GM12801 (cell line): Measurements from ENCODE around the gene C3orf22.

Experiments used
- TF ChIP-seq, protein P1 (sequence below): IDR thresholded peaks from one replicate; pipeline ENCODE4 v1.5.1; 2011; ENCODE audit warnings: control low read depth; ENCODE audit not compliant: insufficient read length; ENCODE audit errors: extremely low read depth

Gene C3orf22

DNA sequence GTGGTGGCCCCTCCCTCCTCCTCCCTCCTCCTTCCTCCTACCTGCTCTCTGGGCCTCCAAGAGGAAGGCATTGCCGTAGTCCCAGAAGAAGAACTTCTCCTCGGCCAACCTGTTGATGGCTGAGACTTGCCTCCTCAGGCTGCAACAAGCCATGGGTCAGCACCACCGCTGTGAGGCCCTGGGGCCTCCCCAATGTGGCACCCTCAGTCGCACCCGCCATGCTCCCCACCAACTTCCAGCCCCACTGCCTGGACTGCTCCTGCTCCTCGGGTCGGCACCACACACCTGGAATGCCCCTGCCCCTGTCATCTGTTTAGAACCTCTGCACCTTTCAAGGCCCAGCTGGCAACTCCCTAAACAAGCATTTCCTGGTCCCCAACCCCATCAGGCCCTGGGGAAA, 58.7 kb downstream of the C3orf22 start:
- TF ChIP-seq, protein P1, sequence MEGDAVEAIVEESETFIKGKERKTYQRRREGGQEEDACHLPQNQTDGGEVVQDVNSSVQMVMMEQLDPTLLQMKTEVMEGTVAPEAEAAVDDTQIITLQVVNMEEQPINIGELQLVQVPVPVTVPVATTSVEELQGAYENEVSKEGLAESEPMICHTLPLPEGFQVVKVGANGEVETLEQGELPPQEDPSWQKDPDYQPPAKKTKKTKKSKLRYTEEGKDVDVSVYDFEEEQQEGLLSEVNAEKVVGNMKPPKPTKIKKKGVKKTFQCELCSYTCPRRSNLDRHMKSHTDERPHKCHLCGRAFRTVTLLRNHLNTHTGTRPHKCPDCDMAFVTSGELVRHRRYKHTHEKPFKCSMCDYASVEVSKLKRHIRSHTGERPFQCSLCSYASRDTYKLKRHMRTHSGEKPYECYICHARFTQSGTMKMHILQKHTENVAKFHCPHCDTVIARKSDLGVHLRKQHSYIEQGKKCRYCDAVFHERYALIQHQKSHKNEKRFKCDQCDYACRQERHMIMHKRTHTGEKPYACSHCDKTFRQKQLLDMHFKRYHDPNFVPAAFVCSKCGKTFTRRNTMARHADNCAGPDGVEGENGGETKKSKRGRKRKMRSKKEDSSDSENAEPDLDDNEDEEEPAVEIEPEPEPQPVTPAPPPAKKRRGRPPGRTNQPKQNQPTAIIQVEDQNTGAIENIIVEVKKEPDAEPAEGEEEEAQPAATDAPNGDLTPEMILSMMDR, result no peak
